Neural cell (in vitro differentiated cells): ENCODE results near the gene VEGFB. TPM values are rescaled to one million over a fixed set of nuclear protein-coding genes. Genes with fewer than 3 reads are reported as not detected.

Experiments
- H2AFZ ChIP-seq: fragments of 200-600, 300-800 bp; sonication (generic), shearing (Covaris generic); 2 replicates; pipeline ENCODE4 v1.6.0; 2014; ENCODE audit warnings: low read depth, mild to moderate bottlenecking, antibody characterized with exemption, low read length, moderate library complexity
- H3F3A ChIP-seq: fragments of 200-600 bp; shearing (Covaris generic); 2 replicates; pipeline ENCODE4 v1.6.1; 2016; ENCODE audit warnings: mild to moderate bottlenecking, moderate library complexity, mixed read lengths, antibody characterized with exemption, low read length; ENCODE audit not compliant: insufficient read depth, poor library complexity, severe bottlenecking
- H3K27ac ChIP-seq: fragments of 200-600, 300-800 bp; sonication (generic), shearing (Covaris generic); 2 replicates; pipeline ENCODE4 v1.5.1; 2014; ENCODE audit warnings: mild to moderate bottlenecking, low read length, moderate library complexity
- H3K27me3 ChIP-seq: fragments of 300-800, 200-600 bp; sonication (generic), shearing (Covaris generic); 2 replicates; pipeline ENCODE4 v1.6.0; 2014; ENCODE audit warnings: mild to moderate bottlenecking, low read depth, low read length, moderate library complexity; ENCODE audit not compliant: insufficient read depth
- H3K36me3 ChIP-seq: fragments of 300-800, 200-600 bp; sonication (generic), shearing (Covaris generic); 2 replicates; pipeline ENCODE4 v1.5.1; 2014; ENCODE audit warnings: mild to moderate bottlenecking, antibody characterized with exemption, low read length, moderate library complexity; ENCODE audit not compliant: insufficient read depth
- H3K4me2 ChIP-seq: fragments of 300-800, 200-600 bp; sonication (generic), shearing (Covaris generic); 2 replicates; pipeline ENCODE4 v1.6.0; 2014; ENCODE audit warnings: mild to moderate bottlenecking, low read length
- H3K4me3 ChIP-seq: fragments of 300-800, 200-600 bp; sonication (generic), shearing (Covaris generic); 2 replicates; pipeline ENCODE4 v1.5.1; 2014; ENCODE audit warnings: mild to moderate bottlenecking, low read length, moderate library complexity
- H3K79me2 ChIP-seq: fragments of 200-600 bp; shearing (Covaris generic); replicated peaks from 2 replicates; pipeline ENCODE4 v1.6.0; 2014; ENCODE audit warnings: mild to moderate bottlenecking, low read length, moderate library complexity; ENCODE audit not compliant: insufficient read depth
- H3K9ac ChIP-seq: fragments of 300-800, 200-600 bp; sonication (generic), shearing (Covaris generic); 2 replicates; pipeline ENCODE4 v1.6.1; 2016; ENCODE audit warnings: mild to moderate bottlenecking, low read length, mixed read lengths
- H3K9me2 ChIP-seq: fragments of 200-600 bp; shearing (Covaris generic); 2 replicates; pipeline ENCODE4 v1.6.1; 2016; ENCODE audit warnings: mild to moderate bottlenecking, low read length, mixed read lengths; ENCODE audit not compliant: insufficient read depth
- H3K9me3 ChIP-seq: fragments of 200-600, 300-800 bp; sonication (generic), shearing (Covaris generic); 2 replicates; pipeline ENCODE4 v1.6.1; 2016; ENCODE audit warnings: mild to moderate bottlenecking, mixed run types, low read length, moderate library complexity, mixed read lengths
- H4K20me1 ChIP-seq: fragments of 200-600 bp; shearing (Covaris generic); 2 replicates; pipeline ENCODE4 v1.6.1; 2016; ENCODE audit warnings: mild to moderate bottlenecking, mixed run types; ENCODE audit not compliant: insufficient read depth
- CTCF ChIP-seq: fragments of 450-650 bp; IDR thresholded peaks from 2 replicates; pipeline ENCODE4 v1.5.1; 2014; ENCODE audit warnings: antibody characterized with exemption, mild to moderate bottlenecking, moderate library complexity; ENCODE audit not compliant: poor library complexity, severe bottlenecking
- EP300 ChIP-seq: fragments of 450-650 bp; conservative IDR thresholded peaks from 2 replicates; pipeline ENCODE4 v1.6.1; 2014; ENCODE audit warnings: antibody characterized with exemption, mild to moderate bottlenecking, moderate library complexity; ENCODE audit not compliant: poor library complexity, severe bottlenecking
- EZH2 ChIP-seq: fragments of 200-600, 300-800 bp; shearing (Covaris generic), sonication (generic); IDR thresholded peaks from 2 replicates; pipeline ENCODE4 v1.6.1; 2014; ENCODE audit warnings: antibody characterized with exemption, low read length, borderline replicate concordance, mild to moderate bottlenecking; ENCODE audit not compliant: insufficient read depth, poor library complexity, severe bottlenecking
- MXI1 ChIP-seq: fragments of 450-650 bp; conservative IDR thresholded peaks from 2 replicates; pipeline ENCODE4 v1.6.1; 2014; ENCODE audit warnings: antibody characterized with exemption, mild to moderate bottlenecking; ENCODE audit not compliant: poor library complexity, severe bottlenecking
- POLR2AphosphoS5 ChIP-seq: IDR thresholded peaks from 2 replicates; pipeline ENCODE4 v1.6.1; 2012
- RAD21 ChIP-seq: fragments of 450-650 bp; conservative IDR thresholded peaks from 2 replicates; pipeline ENCODE4 v1.6.1; 2014; ENCODE audit warnings: antibody characterized with exemption, mild to moderate bottlenecking, moderate library complexity
- REST ChIP-seq: IDR thresholded peaks from 2 replicates; pipeline ENCODE4 v1.6.1; 2012; ENCODE audit warnings: borderline replicate concordance
- SMC3 ChIP-seq: fragments of 450-650 bp; conservative IDR thresholded peaks from 2 replicates; pipeline ENCODE4 v1.6.1; 2014; ENCODE audit warnings: antibody characterized with exemption, mild to moderate bottlenecking, moderate library complexity; ENCODE audit not compliant: poor library complexity
- TAF1 ChIP-seq: IDR thresholded peaks from 2 replicates; pipeline ENCODE4 v1.6.1; 2012; ENCODE audit warnings: low read depth
- polyA plus RNA-seq: library from polyadenylated mRNA; depleted of rRNA; stranded (reverse); fragments of >200 nt; gene quantifications from 2 replicates; pipeline ENCODE4 v1.2.3, GENCODE V29; 2014

The VEGFB gene
- polyA plus RNA-seq, 1 donor from 2014 or later: 4.8 TPM

- Histone ChIP-seq H2AFZ (no peak overlapping the region), H3K36me3 (no peaks in the 10 kb centered on the region), H3F3A (no peaks in the 10 kb centered on the region), H4K20me1 (no peaks in the 10 kb centered on the region), H3K9me3 (no peaks in the 10 kb centered on the region), H3K27ac (no peak overlapping the region), H3K4me2 (no peak overlapping the region), H3K9ac (no peak overlapping the region), H3K27me3 (no peaks in the 10 kb centered on the region), H3K79me2 (peaks cover 9% of the 10 kb centered on the region), H3K9me2 (no peaks in the 10 kb centered on the region), H3K4me3 (no peak overlapping the region)
- TF ChIP-seq RAD21 (no peak), EP300 (no peak), SMC3 (no peak), EZH2 (no peak), CTCF (no peak), REST (no peak), TAF1 (no peak), POLR2AphosphoS5 (no peak), MXI1 (no peak)
Measured at GRCh38 chr11:64192434-64192833, 42.0 kb upstream of the VEGFB start.

GRCh38 chr11:64196626-64197025 is 37.8 kb upstream of the VEGFB start:
- H3K27me3 ChIP-seq: no peaks in the 10 kb centered on the region
- no peaks in the 10 kb centered on the region for H3K9me2 ChIP-seq
- H3F3A ChIP-seq: no peaks in the 10 kb centered on the region
- no peak overlapping the region for H3K4me3 ChIP-seq
- no peaks in the 10 kb centered on the region for H4K20me1 ChIP-seq
- H3K9ac ChIP-seq: no peak overlapping the region
- H3K27ac ChIP-seq: no peak overlapping the region
- no peak overlapping the region for H2AFZ ChIP-seq
- TF ChIP-seq RAD21 (no peak), EP300 (no peak), TAF1 (no peak), POLR2AphosphoS5 (no peak)
- no peak overlapping the region for H3K4me2 ChIP-seq
- H3K36me3 ChIP-seq: no peaks in the 10 kb centered on the region
- peaks cover 3% of the 10 kb centered on the region for H3K79me2 ChIP-seq
- H3K9me3 ChIP-seq: no peaks in the 10 kb centered on the region

- TF ChIP-seq CTCF (no peak), MXI1 (no peak), RAD21 (no peak), POLR2AphosphoS5 (no peak), TAF1 (no peak), REST (no peak), EP300 (no peak), EZH2 (no peak)
- Histone ChIP-seq H3K9ac (no peak overlapping the region), H3K27ac (no peak overlapping the region), H3K9me3 (no peaks in the 10 kb centered on the region), H3K79me2 (no peaks in the 10 kb centered on the region), H2AFZ (no peak overlapping the region), H3K9me2 (no peaks in the 10 kb centered on the region), H3F3A (no peaks in the 10 kb centered on the region), H3K4me2 (no peak overlapping the region), H3K4me3 (no peak overlapping the region), H4K20me1 (no peaks in the 10 kb centered on the region), H3K36me3 (no peaks in the 10 kb centered on the region), H3K27me3 (no peaks in the 10 kb centered on the region)
Measured at GRCh38 chr11:64198511-64198910, 35.9 kb upstream of the VEGFB start.
